Endothelial cell of umbilical vein (primary cell): Measurements from ENCODE around the gene JAML. TPM values are rescaled to one million over a fixed set of nuclear protein-coding genes. Genes with fewer than 3 reads are reported as not detected.
A peak's percentile ranks its signal among the peaks of the same experiment; 100 is the strongest.

ENCODE experiments used
- BruUV-seq: library from RNA; stranded (reverse); fragments of 400-500 nt; replicated peaks from 2 replicates; lab custom pipeline; 2021; lab: Mats Ljungman, UMichigan
- CTCF ChIA-PET: fragments of 300-600, 350-600 bp; sonication (Branson Sonifier 250); formaldehyde crosslinking; loops from one replicate; lab custom pipeline; 2021; ENCODE audit warnings: antibody characterized with exemption, inconsistent platforms; lab: Charles Lee
- POLR2A ChIA-PET: fragments of 300-600, 350-600 bp; sonication (Branson Sonifier 250); formaldehyde crosslinking; loops from one replicate; lab custom pipeline; 2021; ENCODE audit warnings: antibody characterized with exemption, inconsistent platforms; lab: Charles Lee
- DNase-seq: peaks from one replicate; pipeline ENCODE4 v3.0.0-alpha.2; 2011; ENCODE audit warnings: low read depth, low spot score
- FAIRE-seq: peaks from 2 replicates; lab custom pipeline; 2011; peaks lifted over from hg19 to GRCh38; lab: Jason Lieb, UNC
- H2AFZ ChIP-seq: 2 replicates; pipeline ENCODE4 v1.6.0; 2012; ENCODE audit warnings: low read depth, low read length, control low read depth, inconsistent platforms
- H3K27ac ChIP-seq: 2 replicates; pipeline ENCODE4 v1.5.1; 2011; ENCODE audit warnings: low read depth, mild to moderate bottlenecking, control low read depth, low read length, moderate library complexity; ENCODE audit not compliant: insufficient read depth
- H3K27me3 ChIP-seq, 2 experiments: 2 replicates each; pipeline versions ENCODE4 v1.6.0 to v1.6.1; 2011; ENCODE audit warnings: low read length in 2 of 2, mixed read lengths in 1 of 2; ENCODE audit not compliant: control insufficient read depth in 2 of 2, insufficient read depth in 2 of 2
- H3K36me3 ChIP-seq, 2 experiments: 2 replicates in 1 of 2; 3 replicates in 1 of 2; pipeline ENCODE4 v1.5.1; 2011; ENCODE audit warnings: low read length in 2 of 2, mild to moderate bottlenecking in 1 of 2, moderate library complexity in 1 of 2; ENCODE audit not compliant: control insufficient read depth in 2 of 2, insufficient read depth in 2 of 2; ENCODE audit errors: extremely low read depth in 1 of 2
- H3K4me1 ChIP-seq: 3 replicates; pipeline ENCODE4 v1.5.1; 2011; ENCODE audit warnings: mild to moderate bottlenecking, low read length; ENCODE audit not compliant: control insufficient read depth, insufficient read depth; ENCODE audit errors: extremely low read depth
- H3K4me2 ChIP-seq: 2 replicates; pipeline ENCODE4 v1.6.1; 2011; ENCODE audit warnings: low read length, control low read depth, mixed read lengths; ENCODE audit not compliant: insufficient read depth
- H3K4me3 ChIP-seq, 3 experiments: fragments of 200-600 bp in 1 of 3; sonication (generic), shearing (Covaris generic) in 1 of 3; replicated peaks in 1 of 3; 2 replicates each; pipeline ENCODE4 v1.5.1; 2011 to 2016; ENCODE audit warnings: control low read depth in 3 of 3, low read length in 3 of 3, mild to moderate bottlenecking in 2 of 3, inconsistent platforms in 1 of 3, low read depth in 1 of 3, moderate library complexity in 1 of 3; ENCODE audit not compliant: insufficient read depth in 1 of 3
- H3K79me2 ChIP-seq: 2 replicates; pipeline ENCODE4 v1.6.0; 2012; ENCODE audit warnings: low read length, inconsistent platforms; ENCODE audit not compliant: control insufficient read depth, insufficient read depth
- H3K9ac ChIP-seq: replicated peaks from 2 replicates; pipeline ENCODE3; 2011; ENCODE audit warnings: low read length, control low read depth; ENCODE audit not compliant: insufficient read depth; ENCODE audit errors: extremely low read depth
- H3K9me1 ChIP-seq: replicated peaks from 3 replicates; pipeline ENCODE4 v1.6.0; 2011; ENCODE audit warnings: mild to moderate bottlenecking, low read length; ENCODE audit not compliant: control insufficient read depth, insufficient read depth; ENCODE audit errors: extremely low read depth
- H3K9me3 ChIP-seq: replicated peaks from 2 replicates; pipeline ENCODE4 v1.5.1; 2012; ENCODE audit warnings: low read length, inconsistent platforms; ENCODE audit not compliant: control insufficient read depth, insufficient read depth
- H4K20me1 ChIP-seq: replicated peaks from 2 replicates; pipeline ENCODE3; 2011; ENCODE audit warnings: mild to moderate bottlenecking, low read length; ENCODE audit not compliant: control insufficient read depth, insufficient read depth; ENCODE audit errors: extremely low read depth
- EZH2 ChIP-seq: IDR thresholded peaks from 2 replicates; pipeline ENCODE4 v1.6.1; 2012; ENCODE audit warnings: borderline replicate concordance, low read depth, mild to moderate bottlenecking, moderate library complexity, low read length, inconsistent platforms; ENCODE audit not compliant: severe bottlenecking
- FOS ChIP-seq: IDR thresholded peaks from 2 replicates; pipeline ENCODE4 v1.6.1; 2011; ENCODE audit warnings: mild to moderate bottlenecking, low read length, moderate library complexity, borderline replicate concordance; ENCODE audit not compliant: insufficient read depth
- GATA2 ChIP-seq: IDR thresholded peaks from 2 replicates; pipeline ENCODE4 v1.7.0; 2011; ENCODE audit warnings: low read depth, mild to moderate bottlenecking, moderate library complexity, mixed read lengths, low read length; ENCODE audit not compliant: insufficient read length, insufficient read depth
- JUN ChIP-seq: IDR thresholded peaks from 2 replicates; pipeline ENCODE4 v1.6.1; 2011; ENCODE audit warnings: borderline replicate concordance, low read depth; ENCODE audit not compliant: insufficient read length, insufficient read depth
- MAX ChIP-seq: IDR thresholded peaks from 2 replicates; pipeline ENCODE4 v1.6.1; 2011; ENCODE audit not compliant: insufficient read depth, insufficient read length
- MYC ChIP-seq: IDR thresholded peaks from one replicate; pipeline ENCODE4 v1.6.1; 2011; ENCODE audit warnings: mild to moderate bottlenecking, low read depth, low read length
- POLR2A ChIP-seq: IDR thresholded peaks from 2 replicates; pipeline ENCODE4 v1.6.1; 2012; ENCODE audit warnings: low read depth, mild to moderate bottlenecking, control low read depth, low read length
- POLR2AphosphoS5 ChIP-seq: IDR thresholded peaks from 2 replicates; pipeline ENCODE4 v1.6.1; 2012; ENCODE audit warnings: low read depth, mild to moderate bottlenecking, control low read depth, low read length, moderate library complexity; ENCODE audit not compliant: insufficient read depth
- dilution Hi-C: fragments of 300-500 bp; cut with MboI; formaldehyde crosslinking; loops from one replicate; pipeline ENCODE4 v1.15.0; 2019; ENCODE audit warnings: low sequenced_read_pairs; ENCODE audit not compliant: extremely low pct_ligation_motif_present
- intact Hi-C: fragments of 100-400 bp; cut with micrococcal nuclease; formaldehyde crosslinking; loops from one replicate; pipeline ENCODE4 v1.10.0; 2022
- polyA plus RNA-seq, 4 experiments: library from polyadenylated mRNA; depleted of rRNA in 3 of 4; stranded (reverse) in 3 of 4; unstranded in 1 of 4; fragments of >200 nt; gene quantifications; 2 replicates each; pipeline versions ENCODE4 v1.2.1 to v1.2.3, GENCODE V29; 2011 to 2012; ENCODE audit warnings: missing spikeins in 1 of 4
- total RNA-seq: library from RNA; stranded (reverse); gene quantifications from 2 replicates; pipeline ENCODE4 v1.2.3, GENCODE V29; 2021
- TF ChIP-seq, protein P1 (sequence below), 2 donors: IDR thresholded peaks; 1 replicate in 1 of 2; 2 replicates in 1 of 2; pipeline ENCODE4 v1.5.1; 2011; ENCODE audit warnings: low read length in 2 of 2, mild to moderate bottlenecking in 2 of 2, moderate library complexity in 2 of 2, control low read depth in 1 of 2, inconsistent platforms in 1 of 2, low read depth in 1 of 2; ENCODE audit not compliant: insufficient read depth in 1 of 2; ENCODE audit errors: extremely low read depth in 1 of 2

JAML gene
- total and polyA plus RNA-seq, 2 donors (not counting 3 experiments of a cell fraction or from before 2014, with no cell fraction given), result 0.04 to 0.35 TPM

DNA sequence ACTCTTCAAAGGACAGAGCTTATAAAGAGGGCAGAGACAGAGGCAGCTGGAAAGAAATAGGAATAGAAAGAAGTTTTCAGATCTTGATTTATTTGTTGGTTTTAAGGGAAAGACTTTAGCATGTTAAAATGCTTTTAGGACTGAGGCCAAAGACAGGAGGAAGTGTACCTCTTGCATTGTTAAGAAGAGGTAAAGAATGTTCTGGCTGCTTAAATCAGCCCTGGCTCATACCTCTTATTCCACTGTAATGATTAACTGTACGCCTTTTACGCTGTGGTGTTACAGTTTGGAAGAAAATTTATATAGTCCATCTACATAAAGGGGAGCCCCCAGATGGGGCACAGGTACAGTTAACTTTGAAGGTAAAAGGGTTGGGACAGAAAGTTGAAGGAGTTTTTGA lies 49.4 kb upstream of the JAML start:
- DNase-seq (no peak), FAIRE-seq (no peak)
- Histone ChIP-seq H3K4me2 (no peak overlapping the region), H3K4me1 (peaks cover 42% of the 10 kb centered on the region), H3K27ac (peak overlapping the region; percentile 72), H3K9me1 (no peaks in the 10 kb centered on the region), H2AFZ (no peak overlapping the region), H3K9me3 (no peaks in the 10 kb centered on the region), H3K27me3 (no peaks in the 10 kb centered on the region), H3K9ac (no peak overlapping the region), H3K36me3 (no peaks in the 10 kb centered on the region), H4K20me1 (no peaks in the 10 kb centered on the region), H3K79me2 (no peaks in the 10 kb centered on the region), H3K4me3 (no peak overlapping the region)
- BruUV-seq, result no TSS peak
- TF ChIP-seq, protein P1, sequence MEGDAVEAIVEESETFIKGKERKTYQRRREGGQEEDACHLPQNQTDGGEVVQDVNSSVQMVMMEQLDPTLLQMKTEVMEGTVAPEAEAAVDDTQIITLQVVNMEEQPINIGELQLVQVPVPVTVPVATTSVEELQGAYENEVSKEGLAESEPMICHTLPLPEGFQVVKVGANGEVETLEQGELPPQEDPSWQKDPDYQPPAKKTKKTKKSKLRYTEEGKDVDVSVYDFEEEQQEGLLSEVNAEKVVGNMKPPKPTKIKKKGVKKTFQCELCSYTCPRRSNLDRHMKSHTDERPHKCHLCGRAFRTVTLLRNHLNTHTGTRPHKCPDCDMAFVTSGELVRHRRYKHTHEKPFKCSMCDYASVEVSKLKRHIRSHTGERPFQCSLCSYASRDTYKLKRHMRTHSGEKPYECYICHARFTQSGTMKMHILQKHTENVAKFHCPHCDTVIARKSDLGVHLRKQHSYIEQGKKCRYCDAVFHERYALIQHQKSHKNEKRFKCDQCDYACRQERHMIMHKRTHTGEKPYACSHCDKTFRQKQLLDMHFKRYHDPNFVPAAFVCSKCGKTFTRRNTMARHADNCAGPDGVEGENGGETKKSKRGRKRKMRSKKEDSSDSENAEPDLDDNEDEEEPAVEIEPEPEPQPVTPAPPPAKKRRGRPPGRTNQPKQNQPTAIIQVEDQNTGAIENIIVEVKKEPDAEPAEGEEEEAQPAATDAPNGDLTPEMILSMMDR (IDR thresholded peaks at IDR 0.05; ENCODE audit: extremely low read depth in 1 of 2, insufficient read depth in 1 of 2, low read depth in 1 of 2, low read length in 2 of 2), result no peak
- TF ChIP-seq MYC, result no peak
- no peak for TF ChIP-seq POLR2A
- TF ChIP-seq MAX, result no peak
- no peak for TF ChIP-seq POLR2AphosphoS5
- dilution Hi-C loops (no loop called here), intact Hi-C loops (no loop called here)
- ChIA-PET POLR2A (no interaction called here), CTCF (interaction anchor here (1.4 to 1.9 kb wide), 3 partner anchors 9 to 76 kb away, joined by 3 to 7 read pairs (median 4); no protein-coding TSS in a partner anchor)

GRCh38 chr11:118272001-118272400 lies 47.2 kb upstream of the JAML start:
- Histone ChIP-seq H3K9ac (no peak overlapping the region), H3K9me1 (no peaks in the 10 kb centered on the region), H3K27me3 (no peaks in the 10 kb centered on the region), H2AFZ (no peak overlapping the region), H3K4me3 (no peak overlapping the region), H3K79me2 (no peaks in the 10 kb centered on the region), H3K36me3 (no peaks in the 10 kb centered on the region), H3K4me2 (no peak overlapping the region), H3K9me3 (no peaks in the 10 kb centered on the region), H3K27ac (no peak overlapping the region), H3K4me1 (peaks cover 31% of the 10 kb centered on the region), H4K20me1 (no peaks in the 10 kb centered on the region)
- no peak for TF ChIP-seq POLR2AphosphoS5
- TF ChIP-seq, protein P1 (IDR thresholded peaks at IDR 0.05; ENCODE audit: extremely low read depth in 1 of 2, insufficient read depth in 1 of 2, low read depth in 1 of 2, low read length in 2 of 2), result no peak
- no peak for TF ChIP-seq GATA2
- no peak for TF ChIP-seq MYC
- TF ChIP-seq FOS, result no peak
- TF ChIP-seq POLR2A, result no peak
- TF ChIP-seq EZH2, result no peak
- TF ChIP-seq MAX, result no peak
- no peak for TF ChIP-seq JUN
- FAIRE-seq (no peak), DNase-seq (no peak)
- ChIA-PET CTCF (interaction anchor here (1.3 kb wide), 1 partner anchor 73 kb away, joined by 7 read pairs; no protein-coding TSS in a partner anchor), POLR2A (no interaction called here)
- dilution Hi-C loops (no loop called here), intact Hi-C loops (no loop called here)
- BruUV-seq, result no TSS peak
